D721Med (cell line): ENCODE data around the gene CPEB4.

Experiments used
- DNase-seq: peaks from one replicate; pipeline ENCODE4 v3.0.0; 2011; ENCODE audit warnings: low spot score; ENCODE audit not compliant: insufficient read length
- FAIRE-seq: peaks from 2 replicates; lab custom pipeline; 2011; peaks lifted over from hg19 to GRCh38; lab: Jason Lieb, UNC
- CTCF ChIP-seq: IDR thresholded peaks from 2 replicates; pipeline ENCODE4 v1.5.1; 2012; ENCODE audit warnings: mild to moderate bottlenecking, control low read depth; ENCODE audit not compliant: insufficient read depth; ENCODE audit errors: missing control alignments

Gene CPEB4

GRCh38 chr5:173878224-173878967 is 9.8 kb upstream of the CPEB4 start:
- no peak for FAIRE-seq

GRCh38 chr5:173880306-173880985 is 7.7 kb upstream of the CPEB4 start:
- DNase-seq, result no peak
- TF ChIP-seq CTCF, result no peak
- no peak for FAIRE-seq

More at GRCh38 chr5:173878224-173878967, 9.8 kb upstream of the CPEB4 start:
- no peak for DNase-seq
- no peak for TF ChIP-seq CTCF

- TF ChIP-seq CTCF, result no peak
- FAIRE-seq (no peak), DNase-seq (no peak)
Observed at GRCh38 chr5:173881811-173882575, 6.2 kb upstream of the CPEB4 start.

- TF ChIP-seq CTCF, result no peak
- FAIRE-seq (no peak), DNase-seq (no peak)
Observed at GRCh38 chr5:173882632-173883031, 5.5 kb upstream of the CPEB4 start.

- no peak for FAIRE-seq
- DNase-seq, result no peak
- TF ChIP-seq CTCF, result no peak
Observed at GRCh38 chr5:173883347-173883924, 4.7 kb upstream of the CPEB4 start.

- TF ChIP-seq CTCF, result no peak
- DNase-seq, result no peak
- FAIRE-seq, result no peak
Observed at GRCh38 chr5:173884402-173885053, 3.6 kb upstream of the CPEB4 start.
